Peyer's patch (tissue), 4 donors: ENCODE data around the gene CDKAL1.

ENCODE experiments used
- CTCF ChIP-seq, 6 experiments: fragments of 450-650 bp in 4 of 6; fragments of 200-600 bp in 2 of 6; sonication (generic) in 1 of 6; IDR thresholded peaks; one replicate each; pipeline ENCODE4 v1.5.1; 2017 to 2019; ENCODE audit warnings: antibody characterized with exemption in 6 of 6, mild to moderate bottlenecking in 3 of 6, moderate library complexity in 1 of 6
- POLR2A ChIP-seq, 2 donors: fragments of 450-650 bp; IDR thresholded peaks; one replicate each; pipeline ENCODE4 v1.5.1; 2017; ENCODE audit warnings: antibody characterized with exemption in 2 of 2, mild to moderate bottlenecking in 2 of 2, moderate library complexity in 2 of 2

- TF ChIP-seq POLR2A (IDR thresholded peaks at IDR 0.05), result no peak
- no peak for TF ChIP-seq CTCF (IDR thresholded peaks at IDR 0.05)
Measured at GRCh38 chr6:20991910-20992309, 457.7 kb downstream of the CDKAL1 start.
